HG03060 (cell line): ENCODE data around the gene NTM.
"Not testable (repeated sequence)": the region's sequence is repeated elsewhere in the genome, so short reads cannot be mapped to it uniquely, and the experiment has no call there.

ENCODE experiments used
- ATAC-seq: cut with Tn5 transposase; IDR thresholded peaks from one replicate; pipeline ENCODE4 v1.9.1; 2021; ENCODE audit warnings: low read depth, moderate number of reproducible peaks; ENCODE audit not compliant: unreplicated experiment

Gene NTM

GRCh38 chr11:131895865-131896264 lies 525.5 kb downstream of the NTM start:
- ATAC-seq: no peak

- no peak for ATAC-seq
Measured at GRCh38 chr11:131896978-131897615, 526.7 kb downstream of the NTM start.

GRCh38 chr11:131897956-131898355 lies 527.5 kb downstream of the NTM start:
- no peak for ATAC-seq

GRCh38 chr11:131898949-131899348 lies 528.5 kb downstream of the NTM start:
- no peak for ATAC-seq

GRCh38 chr11:131899950-131900580 lies 529.6 kb downstream of the NTM start:
- no peak for ATAC-seq

GRCh38 chr11:131902421-131902820 lies 532.0 kb downstream of the NTM start:
- no peak for ATAC-seq

GRCh38 chr11:131903074-131903473 lies 532.7 kb downstream of the NTM start:
- no peak for ATAC-seq

GRCh38 chr11:131904756-131905155 lies 534.3 kb downstream of the NTM start:
- no peak for ATAC-seq

- ATAC-seq: no peak
Measured at GRCh38 chr11:131906963-131907362, 536.5 kb downstream of the NTM start.

- no peak for ATAC-seq
Measured at GRCh38 chr11:131907371-131907770, 537.0 kb downstream of the NTM start.

- ATAC-seq: no peak
Measured at GRCh38 chr11:131908316-131908715, 537.9 kb downstream of the NTM start.

GRCh38 chr11:131909426-131910177 lies 539.2 kb downstream of the NTM start:
- ATAC-seq: no peak

GRCh38 chr11:131910178-131910522 lies 539.7 kb downstream of the NTM start:
- no peak for ATAC-seq

GRCh38 chr11:131910523-131911387 lies 540.3 kb downstream of the NTM start:
- ATAC-seq: no peak

GRCh38 chr11:131911388-131912032 lies 541.1 kb downstream of the NTM start:
- ATAC-seq: not testable (repeated sequence)

- ATAC-seq: no peak
Measured at GRCh38 chr11:131912134-131912533, 541.7 kb downstream of the NTM start.

GRCh38 chr11:131913267-131913666 lies 542.9 kb downstream of the NTM start:
- no peak for ATAC-seq

GRCh38 chr11:131914361-131914774 lies 544.0 kb downstream of the NTM start:
- ATAC-seq: no peak

- ATAC-seq: no peak
Measured at GRCh38 chr11:131916638-131917037, 546.2 kb downstream of the NTM start.

- ATAC-seq: no peak
Measured at GRCh38 chr11:131917634-131918384, 547.4 kb downstream of the NTM start.
